GM21528 (cell line): Measurements from ENCODE around the gene XYLB.
"Not testable (repeated sequence)": the region's sequence is repeated elsewhere in the genome, so short reads cannot be mapped to it uniquely, and the experiment has no call there.

Experiments used
- ATAC-seq: cut with Tn5 transposase; IDR thresholded peaks from one replicate; pipeline ENCODE4 v1.9.1; 2021; ENCODE audit warnings: mild to moderate bottlenecking, moderate library complexity; ENCODE audit not compliant: unreplicated experiment, low FRiP score

XYLB gene

GRCh38 chr3:38386992-38387750, 40.6 kb downstream of the XYLB start:
- no peak for ATAC-seq

- ATAC-seq: no peak
These were observed 41.3 kb downstream of the XYLB start for GRCh38 chr3:38387862-38388261.

GRCh38 chr3:38392604-38393163, 46.1 kb downstream of the XYLB start:
- ATAC-seq: no peak

- ATAC-seq: no peak
These were observed 49.7 kb downstream of the XYLB start for GRCh38 chr3:38396239-38396638.

- ATAC-seq: no peak
These were observed 50.3 kb downstream of the XYLB start for GRCh38 chr3:38396861-38397260.

- no peak for ATAC-seq
These were observed 50.7 kb downstream of the XYLB start for GRCh38 chr3:38397320-38397719.

GRCh38 chr3:38401246-38401962, 54.8 kb downstream of the XYLB start:
- no peak for ATAC-seq

GRCh38 chr3:38404286-38404685, 57.7 kb downstream of the XYLB start:
- no peak for ATAC-seq

GRCh38 chr3:38411591-38411990, 65.0 kb downstream of the XYLB start:
- no peak for ATAC-seq

GRCh38 chr3:38420758-38421157, 74.2 kb downstream of the XYLB start:
- ATAC-seq: not testable (repeated sequence)

- ATAC-seq: no peak
These were observed 75.2 kb downstream of the XYLB start for GRCh38 chr3:38421679-38422336.

GRCh38 chr3:38426798-38427426, 80.3 kb downstream of the XYLB start:
- not testable (repeated sequence) for ATAC-seq

- ATAC-seq: not testable (repeated sequence)
These were observed 86.5 kb downstream of the XYLB start for GRCh38 chr3:38432871-38433658.

- not testable (repeated sequence) for ATAC-seq
These were observed 87.1 kb downstream of the XYLB start for GRCh38 chr3:38433661-38434060.

- not testable (repeated sequence) for ATAC-seq
These were observed 92.0 kb downstream of the XYLB start for GRCh38 chr3:38438436-38439069.

GRCh38 chr3:38443205-38443604, 96.6 kb downstream of the XYLB start:
- not testable (repeated sequence) for ATAC-seq

- ATAC-seq: no peak
These were observed 99.6 kb downstream of the XYLB start for GRCh38 chr3:38446085-38446686.

- ATAC-seq: no peak
These were observed 100.2 kb downstream of the XYLB start for GRCh38 chr3:38446812-38447211.

GRCh38 chr3:38450853-38451252, 104.3 kb downstream of the XYLB start:
- ATAC-seq: no peak
